Esophagus (tissue), 2 donors: Measurements from ENCODE around the gene C1orf105. TPM values are rescaled to one million over a fixed set of nuclear protein-coding genes. Genes with fewer than 3 reads are reported as not detected.

Source experiments
- H3K27ac ChIP-seq, 2 donors: one replicate each; pipeline ENCODE4 v1.5.1; 2013; ENCODE audit warnings: low read depth in 2 of 2, mild to moderate bottlenecking in 2 of 2, inconsistent platforms in 1 of 2, low read length in 1 of 2, moderate library complexity in 1 of 2
- H3K27me3 ChIP-seq, 2 donors: one replicate each; pipeline ENCODE4 v1.6.1; 2013; ENCODE audit warnings: low read length in 2 of 2, control low read depth in 1 of 2, mild to moderate bottlenecking in 1 of 2; ENCODE audit not compliant: insufficient read depth in 2 of 2, control insufficient read depth in 1 of 2
- H3K36me3 ChIP-seq, 2 donors: one replicate each; pipeline ENCODE4 v1.6.1; 2013; ENCODE audit warnings: low read length in 1 of 2; ENCODE audit not compliant: control insufficient read depth in 2 of 2, insufficient read depth in 2 of 2
- H3K4me1 ChIP-seq, 2 donors: one replicate each; pipeline ENCODE4 v1.6.1; 2013; ENCODE audit warnings: low read length in 1 of 2; ENCODE audit not compliant: control insufficient read depth in 2 of 2, insufficient read depth in 2 of 2
- H3K4me3 ChIP-seq, 2 donors: one replicate each; pipeline ENCODE4 v1.5.1; 2013; ENCODE audit warnings: low read length in 2 of 2, mild to moderate bottlenecking in 2 of 2, low read depth in 1 of 2, moderate library complexity in 1 of 2
- H3K9me3 ChIP-seq, 2 donors: one replicate each; pipeline ENCODE4 v1.6.1; 2013; ENCODE audit warnings: mild to moderate bottlenecking in 2 of 2, low read depth in 1 of 2, low read length in 1 of 2, moderate library complexity in 1 of 2; ENCODE audit not compliant: control insufficient read depth in 2 of 2, insufficient read depth in 1 of 2
- WGBS, 2 donors: extraction: QIAGEN DNeasy Blood & Tissue Kit; methylation state at CpG; one replicate each; pipeline ENCODE4 v1.1.7; 2013; 5-methylcytosine and 5-hydroxymethylcytosine counted together
- polyA plus RNA-seq, 2 donors: library from polyadenylated mRNA; stranded (reverse); fragments of 200-250 nt; gene quantifications; one replicate each; pipeline ENCODE4 v1.2.3, GENCODE V29; 2013
- donor health status: healthy with polysubstance abuse.
- donor health status: Bipolar disorder and iron deficiency.

Gene C1orf105
- polyA plus RNA-seq, 2 donors: not detected

DNA sequence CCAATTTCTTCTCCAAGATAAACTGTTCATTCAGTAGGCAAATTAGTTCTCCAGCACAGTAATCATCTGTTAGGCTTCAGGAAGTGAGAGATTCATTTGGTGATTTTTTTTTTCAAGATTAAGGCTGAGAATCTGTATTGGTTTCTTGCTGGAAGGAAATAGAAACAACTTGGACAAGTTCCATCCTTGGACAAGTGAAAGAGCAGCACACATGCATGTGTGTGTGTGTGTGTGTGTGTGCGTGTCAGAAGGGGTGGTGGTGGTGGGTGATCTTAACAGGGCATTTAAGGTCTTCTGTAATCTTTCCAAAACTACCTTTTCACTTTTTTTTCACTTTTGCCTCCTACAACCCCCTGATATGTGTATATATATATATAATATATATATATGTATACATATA is 96.6 kb downstream of the C1orf105 start:
- no peaks in the 10 kb centered on the region for H3K36me3 ChIP-seq
- no peaks in the 10 kb centered on the region for H3K4me1 ChIP-seq
- no peak overlapping the region for H3K4me3 ChIP-seq
- no peak overlapping the region for H3K27ac ChIP-seq
- 79 to 88% methylated on average over 1 of the region's 1 CpG for WGBS, 2 donors
- H3K9me3 ChIP-seq: no peaks in the 10 kb centered on the region
- no peaks in the 10 kb centered on the region for H3K27me3 ChIP-seq

GRCh38 chr1:172517545-172517944 is 97.1 kb downstream of the C1orf105 start:
- no peaks in the 10 kb centered on the region for H3K36me3 ChIP-seq
- H3K27me3 ChIP-seq: no peaks in the 10 kb centered on the region
- H3K4me1 ChIP-seq: no peaks in the 10 kb centered on the region
- H3K27ac ChIP-seq: no peak overlapping the region
- no peak overlapping the region for H3K4me3 ChIP-seq
- 83 to 93% methylated on average over 4 of the region's 4 CpGs for WGBS, 2 donors
- H3K9me3 ChIP-seq: no peaks in the 10 kb centered on the region

Other genes with a start within 250 kb of the C1orf105 start
- 10 to 100 TPM; 15.1 to 15.6 TPM for gene PIGC, start 23.4 kb downstream of the C1orf105 start, polyA plus RNA-seq
- 10 to 100 TPM in 1 of 2 donors, 1 to 10 TPM in 1; 4.9 to 10.9 TPM for gene SUCO, start 112.5 kb downstream of the C1orf105 start, polyA plus RNA-seq
- under 1 TPM; 0.19 to 0.28 TPM for gene FASLG, start 238.4 kb downstream of the C1orf105 start, polyA plus RNA-seq